Mesodermal cell (in vitro differentiated cells): ENCODE data around the gene HIF1AN.

Source experiments
- H3K27ac ChIP-seq: 2 replicates; pipeline ENCODE4 v1.7.0; 2013; ENCODE audit warnings: mild to moderate bottlenecking, low read depth, low read length, moderate library complexity; ENCODE audit not compliant: severe bottlenecking
- H3K36me3 ChIP-seq: 2 replicates; pipeline ENCODE4 v1.7.1; 2013; ENCODE audit warnings: mild to moderate bottlenecking, low read length, moderate library complexity; ENCODE audit not compliant: control insufficient read depth, insufficient read depth
- H3K4me1 ChIP-seq: one replicate; pipeline ENCODE4 v1.7.1; 2013; ENCODE audit warnings: mild to moderate bottlenecking, low read length; ENCODE audit not compliant: insufficient read depth, control insufficient read depth, poor library complexity, severe bottlenecking
- H3K4me3 ChIP-seq: 2 replicates; pipeline ENCODE4 v1.7.0; 2013; ENCODE audit warnings: low read length, control low read depth, mild to moderate bottlenecking; ENCODE audit not compliant: insufficient read depth, poor library complexity, severe bottlenecking; ENCODE audit errors: extremely low read depth
- H3K9me3 ChIP-seq: 2 replicates; pipeline ENCODE4 v1.7.1; 2013; ENCODE audit warnings: mild to moderate bottlenecking, low read length, moderate library complexity; ENCODE audit not compliant: control insufficient read depth
- WGBS, 2 experiments: methylation state at CpG; one replicate each; pipeline ENCODE4 v1.1.5; 2013; ENCODE audit warnings: missing lambda C conversion rate in 2 of 2; ENCODE audit not compliant: insufficient coverage in 2 of 2; 5-methylcytosine and 5-hydroxymethylcytosine counted together

Gene HIF1AN

GRCh38 chr10:100506596-100507356 is 29.0 kb upstream of the HIF1AN start:
- Histone ChIP-seq H3K4me3 (no peak overlapping the region), H3K36me3 (peaks cover 3% of the 10 kb centered on the region), H3K9me3 (no peaks in the 10 kb centered on the region), H3K27ac (no peak overlapping the region), H3K4me1 (no peaks in the 10 kb centered on the region)
- 92 to 94% methylated on average over 4 of the region's 5 CpGs for WGBS, 2 experiments

- Histone ChIP-seq H3K9me3 (no peaks in the 10 kb centered on the region), H3K4me3 (no peak overlapping the region), H3K27ac (no peak overlapping the region), H3K36me3 (peaks cover 3% of the 10 kb centered on the region), H3K4me1 (no peaks in the 10 kb centered on the region)
- 83 to 85% methylated on average over 5 of the region's 5 CpGs for WGBS, 2 experiments
These were observed 28.4 kb upstream of the HIF1AN start for GRCh38 chr10:100507357-100507732.

GRCh38 chr10:100508266-100508665 is 27.5 kb upstream of the HIF1AN start:
- Histone ChIP-seq H3K9me3 (no peaks in the 10 kb centered on the region), H3K4me1 (no peaks in the 10 kb centered on the region), H3K4me3 (no peak overlapping the region), H3K36me3 (peaks cover 3% of the 10 kb centered on the region), H3K27ac (no peak overlapping the region)
- WGBS, 2 experiments = no CpG with 5 or more reads among the region's 1 CpG

GRCh38 chr10:100508691-100509150 is 27.0 kb upstream of the HIF1AN start:
- peak overlapping the region; percentile 43 for H3K27ac ChIP-seq
- no peak overlapping the region for H3K4me3 ChIP-seq
- WGBS, 2 experiments = 48 to 60% methylated on average over 2 of the region's 3 CpGs
- H3K4me1 ChIP-seq = no peaks in the 10 kb centered on the region
- peaks cover 3% of the 10 kb centered on the region for H3K36me3 ChIP-seq
- H3K9me3 ChIP-seq = no peaks in the 10 kb centered on the region

GRCh38 chr10:100509241-100509840 is 26.4 kb upstream of the HIF1AN start:
- Histone ChIP-seq H3K36me3 (peaks cover 3% of the 10 kb centered on the region), H3K9me3 (no peaks in the 10 kb centered on the region), H3K27ac (peak overlapping the region; percentile 43), H3K4me1 (no peaks in the 10 kb centered on the region), H3K4me3 (no peak overlapping the region)
- WGBS, 2 experiments = 78 to 87% methylated on average over 3 to 6 of the region's 8 CpGs

- whole genome bisulfite sequencing, 2 experiments = 88 to 100% methylated on average over 5 to 6 of the region's 7 CpGs
- no peak overlapping the region for H3K4me3 ChIP-seq
- H3K9me3 ChIP-seq = no peaks in the 10 kb centered on the region
- peaks cover 3% of the 10 kb centered on the region for H3K36me3 ChIP-seq
- no peaks in the 10 kb centered on the region for H3K4me1 ChIP-seq
- no peak overlapping the region for H3K27ac ChIP-seq
These were observed 25.0 kb upstream of the HIF1AN start for GRCh38 chr10:100510533-100511308.

- Histone ChIP-seq H3K4me1 (peaks cover 11% of the 10 kb centered on the region), H3K4me3 (no peak overlapping the region), H3K9me3 (no peaks in the 10 kb centered on the region), H3K27ac (no peak overlapping the region), H3K36me3 (no peaks in the 10 kb centered on the region)
- 95 to 100% methylated on average over 2 of the region's 3 CpGs for WGBS, 2 experiments
These were observed 20.1 kb upstream of the HIF1AN start for GRCh38 chr10:100515612-100516011.

- Histone ChIP-seq H3K27ac (no peak overlapping the region), H3K4me1 (peaks cover 15% of the 10 kb centered on the region), H3K4me3 (no peak overlapping the region), H3K9me3 (no peaks in the 10 kb centered on the region), H3K36me3 (peaks cover under 1% of the 10 kb centered on the region)
- 78 to 94% methylated on average over 1 to 2 of the region's 2 CpGs for WGBS, 2 experiments
These were observed 18.9 kb upstream of the HIF1AN start for GRCh38 chr10:100516847-100517246.

GRCh38 chr10:100518761-100519241 is 16.9 kb upstream of the HIF1AN start:
- Histone ChIP-seq H3K27ac (no peak overlapping the region), H3K36me3 (peaks cover 20% of the 10 kb centered on the region), H3K4me1 (peaks cover 15% of the 10 kb centered on the region), H3K4me3 (peak overlapping the region; percentile 48), H3K9me3 (no peaks in the 10 kb centered on the region)
- WGBS, 2 experiments = 16 to 23% methylated on average over 2 to 6 of the region's 7 CpGs

GRCh38 chr10:100519311-100520051 is 16.3 kb upstream of the HIF1AN start, which contains the start of gene SEC31B:
Gene SEC31B (minus strand): TSS chr10:100519861. CDS start chr10:100516952, 2,909 bp downstream.
- no peaks in the 10 kb centered on the region for H3K9me3 ChIP-seq
- 2% methylated on average over 57 to 63 of the region's 72 CpGs for WGBS, 2 experiments
- H3K36me3 ChIP-seq = peaks cover 26% of the 10 kb centered on the region
- peak within 1 kb of the TSS; percentile 48 for H3K4me3 ChIP-seq
- no peak within 1 kb of the TSS for H3K27ac ChIP-seq
- peaks cover 15% of the 10 kb centered on the region for H3K4me1 ChIP-seq
